H1 (cell line): ENCODE data around the gene ZBTB20. TPM values are rescaled to one million over a fixed set of nuclear protein-coding genes. Genes with fewer than 3 reads are reported as not detected.

Source experiments
- CTCF ChIA-PET: fragments of 300-600 bp; sonication (Branson Sonifier 250); formaldehyde crosslinking; loops from one replicate; lab custom pipeline; 2021; ENCODE audit not compliant: partially characterized antibody; lab: Charles Lee
- POLR2A ChIA-PET: fragments of 300-600 bp; sonication (Branson Sonifier 250); formaldehyde crosslinking; loops from one replicate; lab custom pipeline; 2021; ENCODE audit warnings: inconsistent platforms; ENCODE audit not compliant: partially characterized antibody; lab: Charles Lee
- DNase-seq, 2 experiments: peaks; one replicate each; pipeline versions ENCODE4 v3.0.0 to v3.0.0-alpha.2; 2010 to 2022; ENCODE audit warnings: low spot score in 2 of 2, low read depth in 1 of 2, mixed read lengths in 1 of 2
- FAIRE-seq: peaks from 2 replicates; lab custom pipeline; 2011; peaks lifted over from hg19 to GRCh38; lab: Jason Lieb, UNC
- H2AFZ ChIP-seq: 2 replicates; pipeline ENCODE4 v1.8.1; 2012; ENCODE audit warnings: low read length, inconsistent platforms
- H2AK5ac ChIP-seq: 2 replicates; pipeline ENCODE4 v1.6.1; 2013; ENCODE audit warnings: low read depth, low read length
- H2BK120ac ChIP-seq: replicated peaks from 2 replicates; pipeline ENCODE3; 2013; ENCODE audit warnings: low read depth, low read length, inconsistent platforms
- H2BK12ac ChIP-seq: 2 replicates; pipeline ENCODE4 v1.6.1; 2013; ENCODE audit warnings: low read depth, low read length
- H2BK15ac ChIP-seq: 2 replicates; pipeline ENCODE4 v1.6.1; 2013; ENCODE audit warnings: low read length
- H2BK20ac ChIP-seq: 2 replicates; pipeline ENCODE4 v1.6.1; 2013; ENCODE audit warnings: low read length
- H2BK5ac ChIP-seq: 2 replicates; pipeline ENCODE4 v1.6.1; 2013; ENCODE audit warnings: low read depth, low read length
- H3K14ac ChIP-seq: 2 replicates; pipeline ENCODE4 v1.6.1; 2013; ENCODE audit warnings: inconsistent platforms; ENCODE audit not compliant: insufficient read length
- H3K18ac ChIP-seq: 2 replicates; pipeline ENCODE4 v1.6.1; 2013; ENCODE audit warnings: low read length; ENCODE audit errors: extremely low read depth
- H3K23ac ChIP-seq: 2 replicates; pipeline ENCODE4 v1.6.1; 2013; ENCODE audit warnings: inconsistent platforms; ENCODE audit not compliant: insufficient read length
- H3K23me2 ChIP-seq: 2 replicates; pipeline ENCODE4 v1.6.1; 2013; ENCODE audit warnings: low read depth, low read length
- H3K27ac ChIP-seq: 2 replicates; pipeline ENCODE4 v1.6.1; 2011; ENCODE audit warnings: low read depth, low read length, inconsistent platforms
- H3K27me3 ChIP-seq, 4 experiments: replicated peaks in 1 of 4; 1 replicate in 1 of 4; 2 replicates in 3 of 4; pipeline versions ENCODE4 v1.6.1 to v1.8.1; 2011 to 2013; ENCODE audit warnings: low read length in 3 of 4, mild to moderate bottlenecking in 3 of 4, inconsistent platforms in 2 of 4, mixed read lengths in 2 of 4, moderate library complexity in 1 of 4; ENCODE audit not compliant: control insufficient read depth in 3 of 4, insufficient read depth in 3 of 4; ENCODE audit errors: extremely low read depth in 1 of 4
- H3K36me3 ChIP-seq, 4 experiments: 2 replicates each; pipeline versions ENCODE4 v1.6.1 to v1.8.1; 2011 to 2013; ENCODE audit warnings: mild to moderate bottlenecking in 4 of 4, low read length in 3 of 4, moderate library complexity in 2 of 4, control low read depth in 1 of 4, inconsistent platforms in 1 of 4; ENCODE audit not compliant: insufficient read depth in 4 of 4, control insufficient read depth in 2 of 4
- H3K4ac ChIP-seq: replicated peaks from 2 replicates; pipeline ENCODE3; 2013; ENCODE audit warnings: low read length, low read depth, mixed read lengths, inconsistent platforms; ENCODE audit not compliant: insufficient read length
- H3K4me1 ChIP-seq, 4 experiments: replicated peaks in 1 of 4; 1 replicate in 1 of 4; 2 replicates in 3 of 4; pipeline versions ENCODE4 v1.6.1 to v1.8.1; 2011 to 2013; ENCODE audit warnings: low read length in 3 of 4, inconsistent platforms in 2 of 4, mixed read lengths in 1 of 4; ENCODE audit not compliant: insufficient read depth in 4 of 4, control insufficient read depth in 3 of 4
- H3K4me2 ChIP-seq, 2 experiments: 2 replicates each; pipeline versions ENCODE4 v1.6.1 to v1.8.1; 2011 to 2013; ENCODE audit warnings: low read depth in 2 of 2, low read length in 2 of 2, control low read depth in 1 of 2, inconsistent platforms in 1 of 2, mild to moderate bottlenecking in 1 of 2; ENCODE audit not compliant: insufficient read depth in 1 of 2
- H3K4me3 ChIP-seq, 4 experiments: fragments of 200-600, 300-600 bp in 1 of 4; sonication (generic), shearing (Covaris generic), sonication (Bioruptor Twin) in 1 of 4; 2 replicates each; pipeline versions ENCODE4 v1.5.1 to v1.8.1; 2011 to 2016; ENCODE audit warnings: low read length in 4 of 4, low read depth in 3 of 4, control low read depth in 2 of 4, inconsistent platforms in 2 of 4, mild to moderate bottlenecking in 2 of 4, mixed read lengths in 1 of 4, moderate library complexity in 1 of 4; ENCODE audit not compliant: insufficient read depth in 2 of 4; ENCODE audit errors: extremely low read depth in 1 of 4
- H3K56ac ChIP-seq: replicated peaks from 2 replicates; pipeline ENCODE3; 2013; ENCODE audit warnings: low read depth, mild to moderate bottlenecking, mixed read lengths, low read length, inconsistent platforms; ENCODE audit not compliant: insufficient read length
- H3K79me1 ChIP-seq: 2 replicates; pipeline ENCODE4 v1.6.1; 2013; ENCODE audit warnings: low read depth, low read length, control low read depth
- H3K79me2 ChIP-seq, 2 experiments: 2 replicates each; pipeline versions ENCODE4 v1.6.1 to v1.8.1; 2012 to 2013; ENCODE audit warnings: low read length in 2 of 2, mild to moderate bottlenecking in 2 of 2, inconsistent platforms in 1 of 2; ENCODE audit not compliant: insufficient read depth in 2 of 2, control insufficient read depth in 1 of 2
- H3K9ac ChIP-seq, 4 experiments: replicated peaks in 1 of 4; 1 replicate in 1 of 4; 2 replicates in 3 of 4; pipeline versions ENCODE4 v1.6.1 to v1.8.1; 2011 to 2013; ENCODE audit warnings: low read depth in 3 of 4, low read length in 3 of 4, control low read depth in 2 of 4, mild to moderate bottlenecking in 2 of 4, moderate library complexity in 2 of 4, inconsistent platforms in 1 of 4; ENCODE audit errors: extremely low read depth in 1 of 4
- H3K9me3 ChIP-seq, 2 experiments: 2 replicates each; pipeline versions ENCODE4 v1.6.1 to v1.8.1; 2012 to 2013; ENCODE audit warnings: mild to moderate bottlenecking in 2 of 2, moderate library complexity in 2 of 2, control low read depth in 1 of 2, inconsistent platforms in 1 of 2, low read depth in 1 of 2, low read length in 1 of 2, mixed read lengths in 1 of 2; ENCODE audit not compliant: insufficient read depth in 2 of 2
- H4K20me1 ChIP-seq, 2 experiments: replicated peaks in 1 of 2; 2 replicates each; pipeline versions ENCODE3 to v1.8.1; 2011 to 2013; ENCODE audit warnings: inconsistent platforms in 2 of 2, low read length in 2 of 2, mild to moderate bottlenecking in 1 of 2; ENCODE audit not compliant: insufficient read depth in 2 of 2, control insufficient read depth in 1 of 2
- H4K5ac ChIP-seq: 2 replicates; pipeline ENCODE4 v1.6.1; 2013; ENCODE audit warnings: low read length, low read depth, mixed read lengths, inconsistent platforms; ENCODE audit not compliant: insufficient read length
- H4K8ac ChIP-seq: 2 replicates; pipeline ENCODE4 v1.8.0; 2013; ENCODE audit warnings: mild to moderate bottlenecking, moderate library complexity, low read length, inconsistent platforms; ENCODE audit not compliant: insufficient read depth; ENCODE audit errors: extremely low read depth
- H4K91ac ChIP-seq: replicated peaks from 2 replicates; pipeline ENCODE3; 2013; ENCODE audit warnings: low read length, mixed read lengths, inconsistent platforms; ENCODE audit not compliant: insufficient read length
- CBX8 ChIP-seq: fragments of 300-800, 300-1000 bp; sonication (generic); IDR thresholded peaks from 2 replicates; pipeline ENCODE4 v1.7.1; 2016; ENCODE audit warnings: low read depth, low read length, borderline replicate concordance
- CTCF ChIP-seq, 3 experiments: IDR thresholded peaks; 1 replicate in 2 of 3; 2 replicates in 1 of 3; pipeline versions ENCODE4 v1.5.1 to v1.6.1; 2011; ENCODE audit warnings: low read length in 3 of 3, mild to moderate bottlenecking in 3 of 3, inconsistent platforms in 2 of 3, low read depth in 1 of 3, moderate library complexity in 1 of 3; ENCODE audit not compliant: insufficient read depth in 1 of 3; ENCODE audit errors: control extremely low read depth in 1 of 3
- JUND ChIP-seq: IDR thresholded peaks from 2 replicates; pipeline ENCODE4 v1.6.1; 2011; ENCODE audit warnings: mild to moderate bottlenecking, improper control_type of control experiment, low read length
- PHF8 ChIP-seq: fragments of 200-600 bp; sonication (generic); conservative IDR thresholded peaks from 2 replicates; pipeline ENCODE4 v1.7.1; 2012; ENCODE audit warnings: low read depth, mild to moderate bottlenecking, inconsistent platforms, low read length, moderate library complexity
- RXRA ChIP-seq: IDR thresholded peaks from 2 replicates; pipeline ENCODE4 v1.6.1; 2011; ENCODE audit warnings: low read depth, mild to moderate bottlenecking, low read length, moderate library complexity; ENCODE audit not compliant: insufficient read depth
- SRF ChIP-seq: IDR thresholded peaks from 2 replicates; pipeline ENCODE4 v1.6.1; 2011; ENCODE audit warnings: mild to moderate bottlenecking, low read depth, low read length, moderate library complexity
- WGBS, 2 experiments: shearing (Covaris generic) in 1 of 2; methylation state at CpG; one replicate each; pipeline versions ENCODE4 v1.1.6 to v1.1.7; 2013 to 2015; ENCODE audit warnings: low lambda C conversion rate in 2 of 2, mixed read lengths in 2 of 2, inconsistent platforms in 1 of 2, low coverage in 1 of 2, missing lambda C conversion rate in 1 of 2; ENCODE audit not compliant: insufficient replicate concordance in 2 of 2, insufficient coverage in 1 of 2, insufficient read length in 1 of 2; ENCODE audit errors: extremely low coverage in 1 of 2, missing lambda C conversion rate in 1 of 2; 5-methylcytosine and 5-hydroxymethylcytosine counted together
- polyA plus RNA-seq, 7 experiments: library from polyadenylated mRNA; depleted of rRNA in 3 of 7; stranded (reverse) in 5 of 7; unstranded in 2 of 7; fragments of >200 nt in 5 of 7; fragments of 200-250 nt in 2 of 7; gene quantifications; 1 replicate in 5 of 7; 2 replicates in 1 of 7; 4 replicates in 1 of 7; pipeline versions ENCODE4 v1.2.1 to v1.2.3, GENCODE V29; 2011 to 2013; ENCODE audit warnings: missing spikeins in 2 of 7, mixed read lengths in 2 of 7
- total RNA-seq: library from RNA; stranded (reverse); fragmentation: NEBNext Ultra II Directional; extraction: Animal tissue kit (Norgen Biotek cat#: 25700); gene quantifications from 2 replicates; pipeline ENCODE4 v1.2.1, GENCODE V29; 2021

ZBTB20 gene
- total and polyA plus RNA-seq, 2 of the 8 experiments (the other 6 are each of a cell fraction or from before 2014, with no cell fraction given) = 0.35 to 1.3 TPM

DNA sequence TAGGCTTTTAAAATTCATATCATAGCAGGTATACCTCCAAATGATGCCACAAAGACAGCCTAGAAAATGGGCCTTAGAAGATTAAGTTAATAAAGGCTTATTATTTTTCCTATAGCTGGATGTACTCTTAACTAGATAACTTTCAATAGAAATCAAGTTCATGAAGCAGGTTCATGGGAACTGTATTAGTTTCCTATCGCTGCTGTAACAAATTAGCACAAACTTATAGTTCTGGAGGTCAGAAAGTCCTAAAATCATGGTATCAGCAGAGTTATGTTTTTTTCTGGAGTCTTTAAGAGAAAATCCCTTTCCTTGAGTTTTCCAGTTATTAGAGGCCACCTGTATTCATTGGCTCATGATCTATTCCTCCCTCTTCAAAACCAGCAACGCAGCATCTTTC lies 583.4 kb downstream of the ZBTB20 start:
- Histone ChIP-seq H4K8ac (no peak overlapping the region), H3K14ac (no peak overlapping the region), H3K18ac (no peak overlapping the region), H3K23ac (no peak overlapping the region), H2BK120ac (no peak overlapping the region), H2AFZ (no peak overlapping the region), H2AK5ac (no peak overlapping the region), H2BK12ac (no peak overlapping the region), H2BK5ac (no peak overlapping the region), H2BK20ac (no peak overlapping the region), H3K36me3 (no peaks in the 10 kb centered on the region), H4K20me1 (no peaks in the 10 kb centered on the region), H3K9me3 (no peaks in the 10 kb centered on the region), H2BK15ac (no peak overlapping the region), H3K4me2 (no peak overlapping the region), H3K4me1 (peaks cover 0 to 14% (median 8%) of the 10 kb centered on the region in 4 experiments; a peak in 5 of 7 replicates), H3K9ac (no peak overlapping the region), H3K56ac (no peak overlapping the region), H3K4ac (no peak overlapping the region), H4K5ac (no peak overlapping the region), H3K79me2 (no peaks in the 10 kb centered on the region), H3K23me2 (no peaks in the 10 kb centered on the region), H3K79me1 (no peaks in the 10 kb centered on the region), H4K91ac (no peak overlapping the region), H3K27ac (no peak overlapping the region), H3K27me3 (no peaks in the 10 kb centered on the region), H3K4me3 (no peak overlapping the region)
- POLR2A ChIA-PET = no interaction called here
- FAIRE-seq (no peak), DNase-seq (no peak)
- CTCF ChIA-PET = interaction anchor here (0.6 kb wide), 1 partner anchor 33 kb away, joined by 3 read pairs; no protein-coding TSS in a partner anchor
- TF ChIP-seq CTCF (IDR thresholded peaks at IDR 0.05; ENCODE audit: control extremely low read depth in 1 of 3, insufficient read depth in 1 of 3, low read depth in 1 of 3, low read length in 3 of 3) = no peak
- no peak for TF ChIP-seq PHF8
- TF ChIP-seq RXRA = no peak
- no peak for TF ChIP-seq JUND
- no peak for TF ChIP-seq SRF
- no peak for TF ChIP-seq CBX8
- 95% methylated on average over 2 of the region's 2 CpGs; no CpG with 5 or more reads in 1 of the 2 experiments for WGBS, 2 experiments
